CD8-positive, alpha-beta memory T cell (primary cell): Measurements from ENCODE around the gene RTN4RL2. TPM values are rescaled to one million over a fixed set of nuclear protein-coding genes. Genes with fewer than 3 reads are reported as not detected.
"Not testable (repeated sequence)": the region's sequence is repeated elsewhere in the genome, so short reads cannot be mapped to it uniquely, and the experiment has no call there.

Experiments used
- CTCF ChIA-PET: fragments of 350-600 bp; sonication (Branson Sonifier 250); formaldehyde crosslinking; loops from one replicate; lab custom pipeline; 2021; ENCODE audit warnings: antibody characterized with exemption; lab: Charles Lee
- POLR2A ChIA-PET: fragments of 350-600 bp; sonication (Branson Sonifier 250); formaldehyde crosslinking; loops from one replicate; lab custom pipeline; 2021; ENCODE audit warnings: antibody characterized with exemption; lab: Charles Lee
- DNase-seq, 5 donors: peaks; one replicate each; pipeline versions ENCODE4 v3.0.0 to v3.0.0-alpha.2; 2020 to 2022; ENCODE audit warnings: mixed read lengths in 1 of 5
- H3K27ac ChIP-seq: one replicate; pipeline ENCODE4 v1.7.0; 2013; ENCODE audit warnings: low read depth, mild to moderate bottlenecking, low read length, moderate library complexity
- H3K27me3 ChIP-seq: 2 replicates; pipeline ENCODE4 v1.7.0; 2013; ENCODE audit warnings: low read length, mild to moderate bottlenecking; ENCODE audit not compliant: insufficient read depth, poor library complexity, severe bottlenecking
- H3K36me3 ChIP-seq: 2 replicates; pipeline ENCODE4 v1.7.0; 2013; ENCODE audit warnings: mild to moderate bottlenecking, low read length, moderate library complexity; ENCODE audit not compliant: insufficient read depth
- H3K4me1 ChIP-seq: 2 replicates; pipeline ENCODE4 v1.7.0; 2013; ENCODE audit warnings: mild to moderate bottlenecking, low read length, moderate library complexity; ENCODE audit not compliant: insufficient read depth
- H3K4me3 ChIP-seq: 2 replicates; pipeline ENCODE4 v1.7.0; 2013; ENCODE audit warnings: mild to moderate bottlenecking, low read length
- H3K9me3 ChIP-seq: 2 replicates; pipeline ENCODE4 v1.7.0; 2013; ENCODE audit warnings: mild to moderate bottlenecking, low read length
- H3K27ac Mint-ChIP-seq, 8 donors: one replicate each; pipeline ENCODE4 v1.8.0; 2020 to 2021; ENCODE audit warnings: mixed read lengths in 8 of 8, mild to moderate bottlenecking in 6 of 8, inconsistent platforms in 3 of 8, moderate library complexity in 3 of 8
- H3K27me3 Mint-ChIP-seq, 2 donors: one replicate each; pipeline ENCODE4 v1.8.0; 2020 to 2021; ENCODE audit warnings: mixed read lengths in 2 of 2, mild to moderate bottlenecking in 1 of 2, moderate library complexity in 1 of 2
- H3K36me3 Mint-ChIP-seq, 3 donors: one replicate each; pipeline ENCODE4 v1.8.0; 2020 to 2021; ENCODE audit warnings: mixed read lengths in 3 of 3, inconsistent platforms in 1 of 3, mild to moderate bottlenecking in 1 of 3
- H3K4me1 Mint-ChIP-seq, 3 donors: one replicate each; pipeline ENCODE4 v1.8.0; 2020 to 2021; ENCODE audit warnings: mixed read lengths in 3 of 3, inconsistent platforms in 1 of 3, mild to moderate bottlenecking in 1 of 3
- H3K4me3 Mint-ChIP-seq, 7 donors: one replicate each; pipeline ENCODE4 v1.8.0; 2020 to 2021; ENCODE audit warnings: mixed read lengths in 7 of 7, mild to moderate bottlenecking in 6 of 7, moderate library complexity in 4 of 7, inconsistent platforms in 2 of 7
- H3K9me3 Mint-ChIP-seq, 5 donors: one replicate each; pipeline ENCODE4 v1.8.0; 2020 to 2022; ENCODE audit warnings: mixed read lengths in 5 of 5, mild to moderate bottlenecking in 3 of 5, moderate library complexity in 2 of 5, inconsistent platforms in 1 of 5
- polyA plus RNA-seq: library from polyadenylated mRNA; unstranded; fragments of 300-500 nt; fragmentation: Illumina TruSeq; gene quantifications from one replicate; pipeline ENCODE4 v1.2.3, GENCODE V29; 2021
- total RNA-seq, 2 experiments: library from RNA; stranded (reverse); gene quantifications; one replicate each; pipeline ENCODE4 v1.2.3, GENCODE V29; 2021

Gene RTN4RL2
- total and polyA plus RNA-seq, 3 experiments from 2014 or later = 0.24 to 0.28 (median 0.27) TPM

- H3K27me3 Mint-ChIP-seq = peaks cover 9 to 22% of the 10 kb centered on the region in 2 donors
- H3K4me3 ChIP-seq, H3K4me1 Mint-ChIP-seq, H3K9me3 ChIP-seq, DNase-seq, H3K36me3 ChIP-seq, H3K27ac ChIP-seq, H3K9me3 Mint-ChIP-seq, H3K4me1 ChIP-seq, H3K27me3 ChIP-seq, H3K36me3 Mint-ChIP-seq, H3K4me3 Mint-ChIP-seq, POLR2A ChIA-PET: not testable (repeated sequence)
- CTCF ChIA-PET = interaction anchor here (6.8 kb wide), 1 partner anchor 12 kb away, joined by 47 read pairs; no protein-coding TSS in a partner anchor
- peak overlapping the region in 1 of 8 donors; percentile 70 for H3K27ac Mint-ChIP-seq
Measured at GRCh38 chr11:57445122-57445394, 15.3 kb upstream of the RTN4RL2 start.

- Histone ChIP-seq H3K27me3 (peaks cover 4% of the 10 kb centered on the region), H3K27ac (no peak overlapping the region), H3K4me1 (no peaks in the 10 kb centered on the region), H3K4me3 (no peak overlapping the region), H3K36me3 (no peaks in the 10 kb centered on the region), H3K9me3 (no peaks in the 10 kb centered on the region)
- H3K27ac Mint-ChIP-seq = no peak overlapping the region
- CTCF ChIA-PET = interaction anchor here (6.8 kb wide), 1 partner anchor 11 kb away, joined by 47 read pairs; no protein-coding TSS in a partner anchor
- DNase-seq = no peak
- no peaks in the 10 kb centered on the region for H3K4me1 Mint-ChIP-seq
- H3K4me3 Mint-ChIP-seq = no peak overlapping the region
- peaks cover 9 to 22% of the 10 kb centered on the region in 2 donors for H3K27me3 Mint-ChIP-seq
- H3K36me3 Mint-ChIP-seq = no peaks in the 10 kb centered on the region
- POLR2A ChIA-PET = no interaction called here
- no peaks in the 10 kb centered on the region for H3K9me3 Mint-ChIP-seq
Measured at GRCh38 chr11:57446055-57446454, 14.3 kb upstream of the RTN4RL2 start.

GRCh38 chr11:57453543-57454177 is 6.7 kb upstream of the RTN4RL2 start:
- Histone ChIP-seq H3K36me3 (no peaks in the 10 kb centered on the region), H3K4me1 (peaks cover 14% of the 10 kb centered on the region), H3K4me3 (no peak overlapping the region), H3K27ac (no peak overlapping the region), H3K27me3 (peaks cover 20% of the 10 kb centered on the region), H3K9me3 (no peaks in the 10 kb centered on the region)
- CTCF ChIA-PET = interaction anchor here (1.0 to 1.6 kb wide), 3 partner anchors 10 to 40 kb away, joined by 3 to 4 read pairs (median 3); no protein-coding TSS in a partner anchor
- Mint-ChIP-seq H3K9me3 (no peaks in the 10 kb centered on the region), H3K4me1 (peaks cover 11 to 17% (median 15%) of the 10 kb centered on the region in 3 donors), H3K27me3 (peaks cover 17 to 23% of the 10 kb centered on the region in 2 donors), H3K36me3 (no peaks in the 10 kb centered on the region), H3K27ac (no peak overlapping the region), H3K4me3 (no peak overlapping the region)
- POLR2A ChIA-PET = no interaction called here
- peak in 1 of 5 donors; percentile 19 for DNase-seq

- Mint-ChIP-seq H3K4me1 (peaks cover 25 to 37% (median 28%) of the 10 kb centered on the region in 3 donors), H3K9me3 (no peaks in the 10 kb centered on the region), H3K4me3 (peak overlapping the region; percentile 72 to 88 (median 78)), H3K27ac (peak overlapping the region in 7 of 8 donors; percentile 15 to 83 (median 48)), H3K27me3 (peaks cover 23 to 35% of the 10 kb centered on the region in 2 donors), H3K36me3 (peaks cover 0 to 2% (median 0%) of the 10 kb centered on the region in 3 donors)
- Histone ChIP-seq H3K27ac (no peak overlapping the region), H3K36me3 (no peaks in the 10 kb centered on the region), H3K4me1 (peaks cover 29% of the 10 kb centered on the region), H3K27me3 (peaks cover 27% of the 10 kb centered on the region), H3K9me3 (no peaks in the 10 kb centered on the region), H3K4me3 (no peak overlapping the region)
- DNase-seq = peak; percentile 58 to 79 (median 63)
- ChIA-PET POLR2A (interaction anchor here (0.9 to 1.3 kb wide), 2 partner anchors 58 to 70 kb away, joined by 4 to 5 read pairs; no protein-coding TSS in a partner anchor), CTCF (interaction anchor here (0.7 to 8.4 kb wide), 36 partner anchors 8 to 343 kb away, joined by 3 to 151 read pairs (median 6); partner anchors contain the start of genes P2RX3, SLC43A1, SLC43A3 and TIMM10)
Measured at GRCh38 chr11:57456960-57457642, 3.2 kb upstream of the RTN4RL2 start.

GRCh38 chr11:57457643-57458023 is 2.7 kb upstream of the RTN4RL2 start:
- H3K27me3 ChIP-seq = peaks cover 27% of the 10 kb centered on the region
- no peak overlapping the region for H3K27ac ChIP-seq
- no peaks in the 10 kb centered on the region for H3K9me3 ChIP-seq
- peaks cover 29% of the 10 kb centered on the region for H3K4me1 ChIP-seq
- CTCF ChIA-PET = interaction anchor here (0.9 to 8.4 kb wide), 40 partner anchors 8 to 343 kb away, joined by 3 to 151 read pairs (median 5); partner anchors contain the start of genes P2RX3, SLC43A1, SLC43A3 and TIMM10
- Mint-ChIP-seq H3K27me3 (peaks cover 26 to 35% of the 10 kb centered on the region in 2 donors), H3K4me1 (peaks cover 28 to 38% (median 28%) of the 10 kb centered on the region in 3 donors), H3K9me3 (no peaks in the 10 kb centered on the region), H3K27ac (peak overlapping the region in 6 of 8 donors; percentile 15 to 77 (median 54)), H3K36me3 (peaks cover 0 to 2% (median 0%) of the 10 kb centered on the region in 3 donors), H3K4me3 (peak overlapping the region; percentile 72 to 88 (median 78))
- no peaks in the 10 kb centered on the region for H3K36me3 ChIP-seq
- peak in 1 of 5 donors; percentile 16 for DNase-seq
- H3K4me3 ChIP-seq = no peak overlapping the region
- POLR2A ChIA-PET = interaction anchor here (0.8 to 1.5 kb wide), 5 partner anchors 19 to 115 kb away, joined by 3 to 9 read pairs (median 5); no protein-coding TSS in a partner anchor

- peak in 2 of 5 donors; percentile 8 to 52 for DNase-seq
- Histone ChIP-seq H3K36me3 (no peaks in the 10 kb centered on the region), H3K27ac (no peak overlapping the region), H3K27me3 (peaks cover 27% of the 10 kb centered on the region), H3K4me1 (peaks cover 29% of the 10 kb centered on the region), H3K9me3 (no peaks in the 10 kb centered on the region), H3K4me3 (no peak overlapping the region)
- Mint-ChIP-seq H3K9me3 (no peaks in the 10 kb centered on the region), H3K27ac (peak overlapping the region in 2 of 8 donors; percentile 48 to 60), H3K36me3 (peaks cover 0 to 2% (median 0%) of the 10 kb centered on the region in 3 donors), H3K4me3 (peak overlapping the region; percentile 72 to 88 (median 80)), H3K27me3 (peaks cover 29 to 35% of the 10 kb centered on the region in 2 donors), H3K4me1 (peaks cover 28 to 42% (median 32%) of the 10 kb centered on the region in 3 donors)
- CTCF ChIA-PET = interaction anchor here (0.7 to 8.4 kb wide), 41 partner anchors 8 to 342 kb away, joined by 3 to 151 read pairs (median 5); partner anchors contain the start of genes SLC43A1, SLC43A3 and TIMM10
- POLR2A ChIA-PET = interaction anchor here (0.8 to 1.5 kb wide), 5 partner anchors 19 to 116 kb away, joined by 3 to 9 read pairs (median 5); no protein-coding TSS in a partner anchor
Measured at GRCh38 chr11:57458060-57458409, 2.3 kb upstream of the RTN4RL2 start.

- peak; percentile 37 to 60 (median 43) for DNase-seq
- Mint-ChIP-seq H3K4me1 (peaks cover 28 to 43% (median 34%) of the 10 kb centered on the region in 3 donors), H3K9me3 (no peaks in the 10 kb centered on the region), H3K27me3 (peaks cover 29 to 35% of the 10 kb centered on the region in 2 donors), H3K36me3 (peaks cover 0 to 2% (median 0%) of the 10 kb centered on the region in 3 donors), H3K4me3 (peak overlapping the region; percentile 80 to 94 (median 90)), H3K27ac (peak overlapping the region in 5 of 8 donors; percentile 18 to 87 (median 84))
- no peaks in the 10 kb centered on the region for H3K9me3 ChIP-seq
- ChIA-PET CTCF (interaction anchor here (0.7 to 8.4 kb wide), 33 partner anchors 10 to 342 kb away, joined by 3 to 151 read pairs (median 7); partner anchors contain the start of genes SLC43A1, SLC43A3 and TIMM10), POLR2A (interaction anchor here (0.8 to 1.5 kb wide), 4 partner anchors 18 to 116 kb away, joined by 3 to 9 read pairs (median 5); no protein-coding TSS in a partner anchor)
- H3K4me3 ChIP-seq = peak overlapping the region; percentile 71
- peaks cover 27% of the 10 kb centered on the region for H3K27me3 ChIP-seq
- H3K4me1 ChIP-seq = peaks cover 29% of the 10 kb centered on the region
- no peak overlapping the region for H3K27ac ChIP-seq
- no peaks in the 10 kb centered on the region for H3K36me3 ChIP-seq
Measured at GRCh38 chr11:57458410-57459163, 1.7 kb upstream of the RTN4RL2 start.
